NB4 (cell line): ENCODE data around the gene B4GALT1.

ENCODE experiments used
- CTCF ChIP-seq: IDR thresholded peaks from one replicate; pipeline ENCODE4 v1.5.1; 2012; ENCODE audit warnings: low read depth, low read length
- MAX ChIP-seq: IDR thresholded peaks from 2 replicates; pipeline ENCODE4 v1.6.1; 2011; ENCODE audit warnings: low read depth, low read length
- POLR2A ChIP-seq: IDR thresholded peaks from 2 replicates; pipeline ENCODE4 v1.6.1; 2011; ENCODE audit warnings: mild to moderate bottlenecking; ENCODE audit not compliant: insufficient read length; ENCODE audit errors: extremely low read depth

- TF ChIP-seq CTCF = no peak
- no peak for TF ChIP-seq POLR2A
- no peak for TF ChIP-seq MAX
Measured at GRCh38 chr9:33161011-33161588, 6.0 kb downstream of the B4GALT1 start.
